GM18951 (cell line): Measurements from ENCODE around the gene CFAP45.

Source experiments
- POLR2A ChIP-seq: IDR thresholded peaks from 4 replicates; pipeline ENCODE4 v1.6.1; 2011; ENCODE audit warnings: mild to moderate bottlenecking; ENCODE audit not compliant: insufficient read length, insufficient read depth; ENCODE audit errors: extremely low read depth
- in situ Hi-C: fragments of 300-500 bp; cut with MboI; formaldehyde crosslinking; loops from one replicate; pipeline ENCODE4 v1.12.0; 2022; ENCODE audit warnings: low sequenced_read_pairs, mixed read lengths, inconsistent platforms; ENCODE audit not compliant: unreplicated experiment

CFAP45 gene

DNA sequence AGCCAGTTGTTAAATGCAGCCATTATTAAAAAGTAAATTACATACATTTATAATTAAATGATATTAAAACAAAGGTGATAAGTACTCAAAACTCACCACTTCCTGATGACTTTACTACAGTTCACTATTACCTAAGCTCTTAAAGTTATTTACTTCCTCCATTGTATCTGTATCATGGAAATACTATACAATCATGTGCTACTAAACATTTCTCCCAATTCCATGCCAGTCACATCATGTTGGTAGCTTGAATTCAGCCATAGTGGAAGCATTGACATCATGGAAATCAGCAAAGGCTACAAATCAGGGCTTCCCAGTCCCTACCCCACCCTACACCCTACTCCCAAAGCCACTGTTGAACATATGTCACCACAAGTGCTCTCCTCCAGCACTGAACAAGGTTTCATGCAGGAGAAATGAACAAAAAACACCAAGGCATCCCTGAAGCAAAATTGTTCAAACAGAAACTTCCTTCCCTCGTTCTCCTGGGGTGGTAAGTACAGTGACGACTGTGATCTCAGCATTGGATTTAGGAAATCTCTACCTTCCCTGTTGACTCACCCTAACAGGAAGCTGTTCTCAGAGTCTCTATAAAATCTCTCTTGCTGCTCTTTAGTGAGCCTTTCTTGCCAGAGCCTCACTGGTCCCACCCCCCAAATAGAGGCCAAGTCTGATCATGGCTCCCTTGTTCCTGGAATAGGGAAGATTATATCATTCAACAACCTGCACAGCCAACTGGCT lies 50.2 kb downstream of the CFAP45 start:
- TF ChIP-seq POLR2A, result no peak
- in situ Hi-C loops, result loop anchor here (10.0 kb wide), 1 partner anchor 45 kb away; no protein-coding TSS in a partner anchor

DNA sequence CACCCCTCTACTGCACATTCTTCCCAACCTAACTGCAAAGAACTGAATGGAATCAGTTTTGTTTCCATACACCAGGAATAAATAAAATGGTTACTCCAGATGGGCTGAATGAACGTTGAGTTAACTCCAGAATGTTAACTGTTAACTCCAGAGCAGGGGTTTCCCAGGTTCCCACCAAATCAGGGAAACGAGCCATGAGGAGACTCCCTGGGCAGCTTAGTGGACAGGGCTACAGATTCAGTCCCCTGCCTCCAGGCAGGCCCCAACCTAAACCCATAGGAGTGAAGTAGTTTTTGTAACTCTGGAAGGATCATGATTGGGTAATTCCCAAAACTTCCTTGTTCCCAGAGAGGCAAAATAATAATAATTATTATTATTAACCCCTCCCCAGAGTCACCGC lies 51.6 kb downstream of the CFAP45 start:
- no peak for TF ChIP-seq POLR2A
- in situ Hi-C loops, result loop anchor here (10.0 kb wide), 1 partner anchor 46 kb away; no protein-coding TSS in a partner anchor

DNA sequence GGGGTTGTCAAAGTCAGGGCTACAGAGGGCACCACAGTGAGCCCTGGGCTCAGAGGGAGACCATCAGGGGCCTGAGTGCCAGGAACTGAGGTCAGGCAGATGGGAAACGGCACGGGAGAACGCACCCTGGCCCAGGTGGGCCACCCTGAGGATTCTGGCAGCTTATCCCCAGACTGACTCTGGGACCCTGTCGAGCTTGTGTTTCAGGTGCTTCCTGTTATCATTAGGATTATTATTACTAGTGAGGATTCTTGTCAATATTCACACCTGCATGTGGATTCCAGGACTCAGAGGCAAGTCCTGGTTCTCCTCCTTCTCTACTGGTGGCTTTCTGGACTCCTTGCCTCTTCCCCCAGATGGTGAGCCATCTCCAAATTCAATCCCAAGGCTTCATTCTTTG lies 52.7 kb downstream of the CFAP45 start:
- TF ChIP-seq POLR2A, result no peak

DNA sequence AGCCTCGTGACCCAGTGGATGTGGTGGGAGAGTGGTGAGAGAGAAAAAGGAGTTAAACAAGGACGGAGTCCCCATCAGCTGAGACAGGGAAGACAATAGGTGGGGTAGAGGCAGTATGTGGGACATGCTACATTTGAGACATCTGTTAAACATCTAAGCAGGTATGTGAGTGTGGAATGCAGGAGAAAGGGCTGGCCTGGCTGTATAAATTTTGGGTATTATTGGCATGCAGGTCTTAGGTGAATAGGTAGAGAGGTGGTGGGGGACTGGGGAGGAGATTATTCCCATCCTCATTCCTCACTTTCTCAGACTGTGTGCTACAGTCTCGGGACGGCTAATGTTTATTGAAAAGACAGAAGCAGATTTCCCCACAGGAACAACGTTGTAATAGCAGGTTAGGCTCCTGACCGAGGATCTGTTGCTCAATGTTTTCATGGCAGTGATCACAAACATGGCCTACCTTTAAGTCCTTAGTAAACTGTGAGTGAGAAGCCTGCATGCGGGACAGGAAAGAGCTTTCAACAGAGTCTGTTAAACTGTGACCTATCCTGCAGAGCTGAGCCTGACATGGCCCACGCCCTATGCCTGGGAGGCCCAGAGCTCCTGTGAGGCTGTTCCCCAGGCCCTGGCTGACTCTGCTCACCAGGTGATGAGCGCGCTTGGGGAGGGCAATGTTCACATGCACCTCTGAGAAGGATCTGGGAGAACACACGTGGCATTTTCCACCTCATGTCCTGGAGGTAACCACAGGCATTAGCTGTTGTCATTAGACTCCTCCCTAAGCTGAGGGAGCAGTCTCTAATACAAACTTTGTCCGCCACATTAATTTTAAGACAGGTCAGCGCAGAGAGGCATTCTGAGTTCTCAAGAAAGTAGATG lies 54.0 kb downstream of the CFAP45 start:
- no peak for TF ChIP-seq POLR2A

More for the DNA sequence above, 52.7 kb downstream of the CFAP45 start:
- in situ Hi-C loops, result loop anchor here (10.0 kb wide), 1 partner anchor 48 kb away; no protein-coding TSS in a partner anchor

DNA sequence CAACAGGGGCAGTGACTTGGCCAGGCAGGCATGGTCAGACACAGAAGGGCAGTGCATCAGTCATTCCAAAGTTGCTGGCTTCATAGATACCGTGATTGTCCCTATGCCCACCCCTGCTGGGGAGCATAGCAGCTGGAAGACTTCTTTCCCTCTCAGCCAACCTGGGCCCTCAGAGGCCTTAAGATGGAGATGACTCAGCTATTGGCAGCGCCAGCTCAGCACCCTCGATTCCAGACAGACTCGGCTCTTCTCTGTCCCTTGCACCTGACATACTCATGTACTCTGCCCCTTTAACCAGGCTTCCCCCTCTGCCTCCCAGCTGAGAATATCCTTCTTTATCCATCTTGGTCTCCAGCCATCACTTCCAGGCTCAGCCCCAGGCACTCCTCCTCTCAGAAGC lies 56.5 kb downstream of the CFAP45 start:
- TF ChIP-seq POLR2A, result no peak
- in situ Hi-C loops, result loop anchor here (10.0 kb wide), 1 partner anchor 51 kb away; no protein-coding TSS in a partner anchor

More for the DNA sequence above, 54.0 kb downstream of the CFAP45 start:
- in situ Hi-C loops, result loop anchor here (10.0 kb wide), 1 partner anchor 49 kb away; no protein-coding TSS in a partner anchor

DNA sequence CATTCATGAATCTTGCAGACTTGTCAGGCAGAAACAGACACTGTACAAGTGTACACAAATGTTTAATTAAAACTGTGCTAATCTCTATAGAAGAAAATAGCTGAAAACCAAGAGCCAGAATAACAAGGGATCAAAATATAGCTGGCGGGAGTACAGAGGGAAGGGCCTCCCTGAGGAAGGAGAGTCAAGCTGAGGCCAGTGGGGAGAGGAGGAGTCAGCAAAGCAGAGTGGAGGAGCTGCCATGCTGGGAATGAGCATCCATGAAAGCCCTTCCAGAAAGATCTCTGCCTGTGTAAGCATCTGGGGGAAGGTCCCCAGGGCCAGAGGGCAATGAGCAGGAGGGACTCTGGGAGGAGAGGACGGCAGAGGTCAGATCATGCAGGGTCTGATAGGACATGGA lies 58.2 kb downstream of the CFAP45 start:
- TF ChIP-seq POLR2A, result no peak

DNA sequence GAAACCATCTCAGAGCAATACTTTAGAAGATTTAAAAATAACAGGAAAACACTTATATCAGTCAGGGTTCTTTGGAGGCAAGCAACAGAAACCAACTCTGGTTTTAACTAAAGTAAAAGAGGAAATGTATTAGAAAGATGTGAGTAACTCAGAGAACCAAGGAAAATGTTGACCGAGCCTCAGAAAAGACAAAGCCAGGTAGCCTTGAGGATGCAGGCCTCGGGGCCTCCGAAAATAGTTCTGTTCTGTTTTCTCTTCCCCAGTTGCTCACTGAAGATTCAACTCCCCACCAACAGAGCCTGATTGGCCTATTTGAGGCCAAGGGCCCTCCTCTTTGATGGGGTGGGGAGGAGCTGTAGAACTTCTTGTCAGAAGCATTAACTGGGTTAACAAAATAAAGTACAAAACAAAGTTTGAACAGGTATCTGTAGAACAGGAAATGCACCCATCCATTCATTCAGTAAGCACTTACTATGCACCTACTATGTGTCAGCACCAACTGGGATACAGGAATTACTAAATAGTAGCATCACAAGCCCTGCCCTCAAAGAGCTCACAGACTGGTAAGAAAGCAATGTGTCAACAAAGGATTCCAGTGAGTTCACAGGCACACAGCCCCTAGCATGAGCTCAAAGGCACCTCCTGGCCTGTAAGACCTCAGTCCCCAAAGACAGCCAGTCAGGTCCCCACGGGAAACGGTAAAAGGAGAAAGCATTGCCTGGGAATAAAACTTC lies 60.7 kb downstream of the CFAP45 start:
- in situ Hi-C loops, result no loop called here

More for the DNA sequence above, 58.2 kb downstream of the CFAP45 start:
- in situ Hi-C loops, result loop anchor here (10.0 kb wide), 1 partner anchor 53 kb away; no protein-coding TSS in a partner anchor

DNA sequence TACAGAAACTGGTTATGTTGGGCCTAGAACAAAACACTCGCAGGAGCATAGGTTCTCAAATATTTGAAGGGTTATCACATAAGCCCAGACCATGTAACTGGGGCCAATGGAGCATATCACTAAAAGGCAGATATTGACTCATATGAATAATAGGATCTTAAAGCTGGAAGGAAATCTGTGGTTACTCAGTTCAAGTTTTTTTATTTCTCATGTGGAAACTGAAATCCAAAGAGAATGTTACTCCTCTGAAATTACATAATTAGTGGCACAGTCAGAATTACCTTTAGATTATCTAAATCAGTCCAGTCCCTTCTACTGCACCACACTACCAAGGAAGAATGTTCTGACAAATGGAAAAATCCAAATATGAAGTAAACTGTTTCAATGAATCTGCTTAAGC lies 61.2 kb downstream of the CFAP45 start:
- in situ Hi-C loops, result no loop called here
- TF ChIP-seq POLR2A, result no peak

More for the DNA sequence above, 60.7 kb downstream of the CFAP45 start:
- no peak for TF ChIP-seq POLR2A

DNA sequence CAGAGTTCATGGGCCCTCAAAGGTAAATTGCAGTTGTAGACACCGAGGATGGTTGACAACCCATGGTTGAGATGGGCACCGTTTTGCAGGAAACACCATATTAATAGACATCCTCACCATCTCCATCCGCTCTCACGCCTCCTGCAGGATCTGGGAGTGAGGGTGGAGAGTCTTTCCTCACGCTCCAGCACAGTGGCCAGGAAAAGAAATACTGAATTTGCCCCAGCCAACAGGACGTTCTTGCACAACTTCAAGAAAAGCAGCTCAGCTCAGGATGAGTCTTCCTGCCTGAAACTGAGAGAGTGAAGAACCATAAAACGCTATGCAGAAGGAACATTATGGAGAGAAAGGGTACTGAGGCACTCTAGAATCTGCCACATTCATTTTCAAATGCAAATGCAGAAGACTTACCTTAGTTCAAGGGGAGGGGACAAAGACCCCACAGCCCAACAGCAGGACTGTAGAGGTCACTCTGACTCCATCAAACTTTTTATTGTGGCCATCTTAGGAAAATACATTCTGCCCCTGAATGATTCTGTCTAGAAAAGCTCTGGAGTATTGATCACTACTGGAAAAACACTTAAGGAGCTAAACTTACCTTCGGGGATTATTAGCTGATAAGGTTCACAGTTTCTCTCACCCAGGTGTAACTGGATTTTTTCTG lies 64.0 kb downstream of the CFAP45 start:
- in situ Hi-C loops, result no loop called here
- TF ChIP-seq POLR2A, result no peak

DNA sequence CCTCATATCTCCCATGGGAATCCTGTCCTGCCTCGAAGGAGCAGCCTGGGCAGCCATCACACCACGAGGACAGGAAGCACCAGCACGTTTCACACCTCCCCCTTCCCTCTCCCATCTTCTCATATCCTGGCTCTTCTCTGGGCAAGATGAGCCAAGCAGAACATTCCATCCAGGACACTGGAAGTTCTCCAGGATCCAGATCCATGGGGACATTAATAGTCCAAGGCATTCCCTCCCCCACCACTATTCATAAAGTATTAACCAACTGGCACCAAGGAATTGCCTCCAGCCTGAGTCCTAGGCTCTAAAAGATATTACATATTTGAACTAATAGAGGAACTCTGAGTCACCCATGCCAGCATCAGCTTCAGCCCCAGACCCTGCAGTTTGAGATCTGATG lies 64.6 kb downstream of the CFAP45 start:
- no peak for TF ChIP-seq POLR2A
- in situ Hi-C loops, result no loop called here

DNA sequence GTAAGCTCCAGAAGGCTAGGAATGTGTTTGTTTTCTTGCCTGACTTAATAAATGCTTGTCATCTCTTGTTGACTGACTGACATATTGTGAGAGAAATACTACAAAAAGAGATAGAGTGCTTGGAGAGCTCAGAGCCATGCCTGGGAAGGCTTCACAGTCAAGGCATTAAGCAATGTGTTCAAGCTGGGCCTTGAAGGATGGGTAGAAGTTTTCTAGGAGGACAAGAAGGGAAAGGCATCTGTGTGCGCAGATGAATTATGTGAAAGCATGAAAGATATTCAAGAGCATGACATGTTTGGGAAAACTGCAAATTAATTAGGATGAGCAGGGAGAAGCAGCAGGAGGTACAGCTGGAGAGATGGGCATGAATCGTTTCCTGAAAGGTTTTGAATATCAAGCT lies 67.7 kb downstream of the CFAP45 start:
- no peak for TF ChIP-seq POLR2A
- in situ Hi-C loops, result no loop called here

DNA sequence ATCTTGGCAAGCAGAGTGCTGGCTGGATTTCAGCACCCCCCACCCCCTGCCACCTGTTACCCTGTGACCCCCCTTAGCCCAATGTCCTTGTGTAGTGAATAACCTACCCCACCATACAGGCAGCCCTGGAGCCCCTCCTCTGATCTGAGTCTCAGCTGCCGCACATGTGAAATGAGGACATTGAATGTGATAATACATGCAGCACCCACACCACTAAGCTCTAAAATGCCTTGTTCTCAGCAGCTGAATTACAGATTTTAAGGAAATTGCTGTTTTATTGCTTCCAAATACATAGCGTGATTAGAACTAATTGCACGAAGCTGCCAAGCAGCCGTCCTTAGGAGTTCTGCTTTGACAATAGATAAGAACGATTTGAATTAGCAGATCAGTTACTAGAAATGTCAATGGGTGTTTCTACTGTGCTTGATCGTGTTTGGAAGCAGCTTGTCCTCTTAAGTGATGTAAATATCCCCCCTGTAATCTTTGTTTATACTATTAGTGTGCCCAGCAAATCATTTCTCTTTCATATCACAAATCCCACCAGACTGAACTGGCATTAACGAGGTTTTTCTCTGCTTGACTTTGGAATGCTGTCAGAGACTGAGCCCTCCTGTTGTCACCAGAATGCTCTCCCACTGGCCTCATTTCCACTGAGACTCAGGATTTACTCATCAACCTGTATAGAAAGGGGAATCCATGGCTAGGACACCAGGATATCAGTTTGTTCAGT lies 68.4 kb downstream of the CFAP45 start:
- no peak for TF ChIP-seq POLR2A

DNA sequence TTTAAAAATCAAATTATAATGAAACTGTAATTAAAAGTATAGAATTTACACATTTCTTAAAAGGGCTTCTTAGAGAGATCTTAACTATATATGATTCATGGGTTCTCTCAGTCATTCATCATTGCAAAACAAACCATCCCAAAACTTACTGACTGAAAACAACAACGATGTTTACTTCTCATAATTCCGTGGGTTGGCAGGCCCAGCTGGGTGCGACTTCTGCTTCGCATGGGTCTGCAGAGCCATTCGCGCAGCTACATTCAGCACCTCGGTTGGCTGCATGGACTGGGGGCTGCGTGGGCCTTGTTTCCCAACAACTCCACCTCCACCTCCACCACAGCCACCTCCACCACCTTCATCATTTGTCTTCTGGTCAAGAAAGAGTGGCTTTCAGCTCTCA lies 69.2 kb downstream of the CFAP45 start:
- in situ Hi-C loops, result no loop called here
- no peak for TF ChIP-seq POLR2A

More for the DNA sequence above, 68.4 kb downstream of the CFAP45 start:
- in situ Hi-C loops, result no loop called here
